Measurements from ENCODE around the gene SMYD3.

GRCh38 chr1:246262281-246262680 lies 244.8 kb downstream of the SMYD3 start:
- TF ChIP-seq CTCF (IDR thresholded peaks at IDR 0.05; ENCODE audit: insufficient read depth, low read length, poor library complexity, severe bottlenecking) (no peak), EZH2phosphoT487 (conservative IDR thresholded peaks at IDR 0.05; ENCODE audit: low read length) (no peak)
